ENCODE results near the gene HLX.

The HLX gene

DNA sequence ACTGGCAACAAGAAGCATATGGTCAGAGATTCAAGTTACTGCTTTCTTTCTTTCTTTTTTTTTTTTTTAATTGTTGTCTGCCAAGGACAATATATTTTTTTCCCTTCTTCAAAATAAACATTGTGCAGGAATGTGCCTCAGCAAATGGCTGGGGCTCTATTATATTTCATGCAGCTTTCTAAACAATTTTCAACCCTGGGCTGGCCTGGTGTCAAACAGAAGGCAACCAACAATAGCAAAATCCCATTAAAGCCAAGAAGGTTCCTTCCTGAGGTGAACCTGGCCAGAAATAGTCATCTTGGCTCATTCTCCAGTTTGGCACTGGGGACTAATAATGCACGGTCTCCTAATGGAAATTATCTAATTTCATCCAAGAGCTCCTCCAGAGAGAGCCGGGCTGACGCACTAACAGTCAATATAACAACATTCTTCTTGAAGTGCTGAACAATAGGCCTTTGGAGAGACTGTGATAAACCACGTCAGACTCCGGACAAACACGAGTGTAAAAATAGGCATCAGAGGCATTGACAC lies 35.7 kb upstream of the HLX start:
- TF ChIP-seq, protein P1, sequence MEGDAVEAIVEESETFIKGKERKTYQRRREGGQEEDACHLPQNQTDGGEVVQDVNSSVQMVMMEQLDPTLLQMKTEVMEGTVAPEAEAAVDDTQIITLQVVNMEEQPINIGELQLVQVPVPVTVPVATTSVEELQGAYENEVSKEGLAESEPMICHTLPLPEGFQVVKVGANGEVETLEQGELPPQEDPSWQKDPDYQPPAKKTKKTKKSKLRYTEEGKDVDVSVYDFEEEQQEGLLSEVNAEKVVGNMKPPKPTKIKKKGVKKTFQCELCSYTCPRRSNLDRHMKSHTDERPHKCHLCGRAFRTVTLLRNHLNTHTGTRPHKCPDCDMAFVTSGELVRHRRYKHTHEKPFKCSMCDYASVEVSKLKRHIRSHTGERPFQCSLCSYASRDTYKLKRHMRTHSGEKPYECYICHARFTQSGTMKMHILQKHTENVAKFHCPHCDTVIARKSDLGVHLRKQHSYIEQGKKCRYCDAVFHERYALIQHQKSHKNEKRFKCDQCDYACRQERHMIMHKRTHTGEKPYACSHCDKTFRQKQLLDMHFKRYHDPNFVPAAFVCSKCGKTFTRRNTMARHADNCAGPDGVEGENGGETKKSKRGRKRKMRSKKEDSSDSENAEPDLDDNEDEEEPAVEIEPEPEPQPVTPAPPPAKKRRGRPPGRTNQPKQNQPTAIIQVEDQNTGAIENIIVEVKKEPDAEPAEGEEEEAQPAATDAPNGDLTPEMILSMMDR (IDR thresholded peaks at IDR 0.05; ENCODE audit: borderline replicate concordance, insufficient read depth, low read depth, low read length), result no peak
- no peak overlapping the region for H3K4me3 ChIP-seq (ENCODE audit: low read depth, low read length)

DNA sequence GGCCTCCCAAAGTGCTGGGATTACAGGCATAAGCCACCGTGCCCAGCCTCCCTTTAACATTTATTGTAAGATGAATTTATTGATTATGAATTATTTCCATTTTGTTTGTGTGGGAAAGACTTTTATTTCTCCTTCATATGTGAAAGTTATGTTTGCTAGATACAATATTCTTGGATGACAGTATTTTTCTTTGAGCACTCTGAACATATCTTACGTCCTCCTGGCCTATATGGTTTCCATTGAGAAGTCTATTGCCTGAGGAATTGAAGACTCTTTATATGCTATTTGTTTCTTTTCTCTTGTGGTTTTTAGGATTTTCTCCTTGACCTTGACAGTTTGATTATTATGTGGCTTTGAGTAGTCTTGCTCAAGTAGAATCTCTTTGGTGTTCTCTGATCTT lies 26.8 kb upstream of the HLX start:
- TF ChIP-seq, protein P1 (IDR thresholded peaks at IDR 0.05; ENCODE audit: borderline replicate concordance, insufficient read depth, low read depth, low read length), result no peak
- no peak overlapping the region for H3K4me3 ChIP-seq (ENCODE audit: low read depth, low read length)

DNA sequence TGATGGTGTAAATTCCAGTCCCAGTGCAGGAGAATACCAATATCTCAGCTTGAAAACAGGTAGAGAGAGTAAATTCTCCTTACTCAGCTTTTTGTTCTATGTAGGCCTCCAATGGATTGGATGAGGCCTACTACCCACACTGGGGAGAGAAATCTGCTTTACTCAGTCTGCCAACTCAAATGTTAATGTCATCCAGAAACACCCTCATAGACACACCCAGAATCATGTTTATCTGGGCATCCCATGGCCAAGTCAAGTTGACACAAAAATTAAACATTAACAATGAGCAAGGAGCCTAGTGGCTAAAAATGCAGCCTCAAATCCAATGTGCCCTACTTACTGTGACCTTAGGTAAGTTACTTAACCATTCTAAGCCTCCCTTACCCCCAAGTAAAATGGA lies 6.9 kb upstream of the HLX start:
- TF ChIP-seq, protein P1 (IDR thresholded peaks at IDR 0.05; ENCODE audit: borderline replicate concordance, insufficient read depth, low read depth, low read length), result no peak

DNA sequence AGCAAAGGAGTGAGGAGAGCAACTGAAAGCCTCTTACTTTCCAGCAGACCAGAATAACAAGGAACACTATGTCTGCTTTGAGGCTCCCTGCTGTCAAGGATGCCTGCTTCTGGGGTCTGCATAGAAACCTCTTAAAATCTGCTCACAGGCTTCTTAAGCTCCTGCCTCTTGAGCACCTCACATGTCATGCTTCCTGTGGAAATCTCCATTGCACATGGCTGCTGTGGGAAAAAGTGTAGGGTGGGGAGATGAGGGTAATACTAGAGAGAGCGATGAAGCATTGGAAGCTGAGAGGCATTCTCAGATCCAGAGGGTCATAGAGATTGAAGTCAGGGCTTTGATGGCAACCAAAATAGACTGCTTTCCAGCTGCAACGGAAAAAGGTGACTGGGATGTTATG lies 6.2 kb upstream of the HLX start:
- TF ChIP-seq, protein P1 (IDR thresholded peaks at IDR 0.05; ENCODE audit: borderline replicate concordance, insufficient read depth, low read depth, low read length), result no peak
- no peak overlapping the region for H3K4me3 ChIP-seq (ENCODE audit: low read depth, low read length)

More for the DNA sequence above, 6.9 kb upstream of the HLX start:
- H3K4me3 ChIP-seq (ENCODE audit: low read depth, low read length), result no peak overlapping the region

DNA sequence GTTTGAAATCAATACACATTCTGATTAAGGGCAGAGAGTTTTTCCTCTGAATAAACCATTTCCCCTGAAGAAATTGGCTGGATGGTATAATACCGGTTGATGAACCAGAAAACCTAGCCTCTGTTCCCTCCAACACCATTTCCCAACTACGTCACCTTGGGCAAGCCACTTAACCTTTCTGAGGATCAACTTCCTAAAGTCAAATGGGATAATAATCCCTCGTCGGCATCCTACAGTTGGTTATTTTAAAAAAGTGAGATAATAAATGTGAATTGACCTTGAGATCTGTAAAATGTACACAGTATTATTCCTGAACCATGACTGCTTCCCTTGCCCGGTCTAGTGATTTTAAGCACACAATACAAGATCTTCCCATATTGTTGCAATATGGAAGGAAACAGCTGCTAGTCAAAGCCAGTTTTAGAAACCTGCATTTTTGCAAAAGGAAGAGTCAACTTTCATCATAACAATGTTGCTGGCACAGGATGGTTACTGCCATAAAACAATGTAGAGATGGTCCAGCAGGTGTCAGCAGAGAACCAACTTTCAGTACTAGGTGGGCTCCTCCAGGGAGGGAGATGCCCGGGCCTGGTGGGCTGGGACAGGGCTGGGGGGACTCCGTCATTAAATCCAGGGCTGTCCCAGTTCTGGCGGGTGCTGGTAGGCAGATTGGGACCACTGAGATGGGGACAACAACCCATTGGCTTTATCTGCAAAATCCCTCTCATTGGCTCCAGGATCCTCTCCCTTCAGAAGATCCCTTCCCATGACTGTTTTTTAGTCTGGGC lies 5.2 kb upstream of the HLX start:
- no peak overlapping the region for H3K4me3 ChIP-seq (ENCODE audit: low read depth, low read length)
- TF ChIP-seq, protein P1 (IDR thresholded peaks at IDR 0.05; ENCODE audit: borderline replicate concordance, insufficient read depth, low read depth, low read length), result peak; percentile 59; the same call in 1 of the 2 replicates

DNA sequence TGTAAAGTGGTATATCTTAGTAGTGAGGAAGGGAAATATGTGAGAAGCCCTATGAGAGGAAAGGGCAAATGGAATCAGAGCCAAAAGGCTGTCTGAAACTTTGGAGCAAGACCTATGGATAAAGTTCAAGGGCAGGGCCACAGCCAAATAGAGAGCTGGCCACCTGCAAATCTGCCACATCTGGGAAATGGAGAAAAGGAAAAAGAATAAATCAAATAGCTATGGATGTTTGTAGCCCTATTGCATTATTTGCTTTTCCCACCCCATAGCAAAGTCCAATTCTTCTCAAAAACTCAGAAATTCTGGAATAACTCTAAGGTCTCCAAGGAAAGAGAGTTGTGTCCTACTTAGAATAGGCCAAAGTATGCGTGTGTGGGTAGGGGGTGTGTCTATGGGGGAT lies 4.0 kb upstream of the HLX start:
- no peak overlapping the region for H3K4me3 ChIP-seq (ENCODE audit: low read depth, low read length)
- TF ChIP-seq, protein P1 (IDR thresholded peaks at IDR 0.05; ENCODE audit: borderline replicate concordance, insufficient read depth, low read depth, low read length), result no peak
